PC-3 (cell line): ENCODE data around the gene ZC2HC1B.

Experiments
- EZH2phosphoT487 ChIP-seq: fragments of 300-600 bp; sonication (generic); IDR thresholded peaks from 2 replicates; pipeline ENCODE4 v1.6.1; 2018; ENCODE audit warnings: mild to moderate bottlenecking, antibody characterized with exemption, low read length, borderline replicate concordance
- TF ChIP-seq, protein P1 (sequence below): fragments of 300-600 bp; sonication (generic); conservative IDR thresholded peaks from 2 replicates; pipeline ENCODE4 v1.5.1; 2017; ENCODE audit warnings: antibody characterized with exemption, low read depth, mild to moderate bottlenecking, low read length

DNA sequence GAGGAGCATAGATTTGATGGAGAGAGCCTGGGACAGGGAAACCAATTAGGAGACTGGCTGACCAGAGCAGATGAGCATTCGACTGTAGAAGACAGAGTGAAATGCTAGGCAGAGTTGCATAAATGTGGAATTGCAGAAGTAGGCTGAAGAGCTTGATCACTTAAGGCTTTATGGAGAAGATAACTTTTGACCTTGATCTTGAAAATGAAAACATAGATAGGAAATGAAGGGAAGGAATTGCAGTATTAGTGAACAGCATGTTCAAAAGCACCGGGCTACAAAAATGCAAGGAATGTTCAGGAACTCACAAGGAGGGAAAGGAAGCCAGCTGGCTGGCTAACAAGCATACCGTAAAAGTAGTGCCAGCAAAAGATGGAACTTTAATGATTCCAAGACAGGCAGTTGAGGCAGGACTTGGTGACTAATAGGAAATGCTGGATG is 41.7 kb upstream of the ZC2HC1B start:
- TF ChIP-seq, protein P1, sequence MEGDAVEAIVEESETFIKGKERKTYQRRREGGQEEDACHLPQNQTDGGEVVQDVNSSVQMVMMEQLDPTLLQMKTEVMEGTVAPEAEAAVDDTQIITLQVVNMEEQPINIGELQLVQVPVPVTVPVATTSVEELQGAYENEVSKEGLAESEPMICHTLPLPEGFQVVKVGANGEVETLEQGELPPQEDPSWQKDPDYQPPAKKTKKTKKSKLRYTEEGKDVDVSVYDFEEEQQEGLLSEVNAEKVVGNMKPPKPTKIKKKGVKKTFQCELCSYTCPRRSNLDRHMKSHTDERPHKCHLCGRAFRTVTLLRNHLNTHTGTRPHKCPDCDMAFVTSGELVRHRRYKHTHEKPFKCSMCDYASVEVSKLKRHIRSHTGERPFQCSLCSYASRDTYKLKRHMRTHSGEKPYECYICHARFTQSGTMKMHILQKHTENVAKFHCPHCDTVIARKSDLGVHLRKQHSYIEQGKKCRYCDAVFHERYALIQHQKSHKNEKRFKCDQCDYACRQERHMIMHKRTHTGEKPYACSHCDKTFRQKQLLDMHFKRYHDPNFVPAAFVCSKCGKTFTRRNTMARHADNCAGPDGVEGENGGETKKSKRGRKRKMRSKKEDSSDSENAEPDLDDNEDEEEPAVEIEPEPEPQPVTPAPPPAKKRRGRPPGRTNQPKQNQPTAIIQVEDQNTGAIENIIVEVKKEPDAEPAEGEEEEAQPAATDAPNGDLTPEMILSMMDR: no peak
- TF ChIP-seq EZH2phosphoT487: no peak
